Suppressor macrophage treated with lipopolysaccharide for 4 hours (primary cell): ENCODE measurements around the gene EEF2K.
A peak's percentile ranks its signal among the peaks of the same experiment; 100 is the strongest.
"Not testable (repeated sequence)": the region's sequence is repeated elsewhere in the genome, so short reads cannot be mapped to it uniquely, and the experiment has no call there.

Experiments
- DNase-seq: peaks from one replicate; pipeline ENCODE4 v3.0.0-alpha.2; 2020

EEF2K gene

DNA sequence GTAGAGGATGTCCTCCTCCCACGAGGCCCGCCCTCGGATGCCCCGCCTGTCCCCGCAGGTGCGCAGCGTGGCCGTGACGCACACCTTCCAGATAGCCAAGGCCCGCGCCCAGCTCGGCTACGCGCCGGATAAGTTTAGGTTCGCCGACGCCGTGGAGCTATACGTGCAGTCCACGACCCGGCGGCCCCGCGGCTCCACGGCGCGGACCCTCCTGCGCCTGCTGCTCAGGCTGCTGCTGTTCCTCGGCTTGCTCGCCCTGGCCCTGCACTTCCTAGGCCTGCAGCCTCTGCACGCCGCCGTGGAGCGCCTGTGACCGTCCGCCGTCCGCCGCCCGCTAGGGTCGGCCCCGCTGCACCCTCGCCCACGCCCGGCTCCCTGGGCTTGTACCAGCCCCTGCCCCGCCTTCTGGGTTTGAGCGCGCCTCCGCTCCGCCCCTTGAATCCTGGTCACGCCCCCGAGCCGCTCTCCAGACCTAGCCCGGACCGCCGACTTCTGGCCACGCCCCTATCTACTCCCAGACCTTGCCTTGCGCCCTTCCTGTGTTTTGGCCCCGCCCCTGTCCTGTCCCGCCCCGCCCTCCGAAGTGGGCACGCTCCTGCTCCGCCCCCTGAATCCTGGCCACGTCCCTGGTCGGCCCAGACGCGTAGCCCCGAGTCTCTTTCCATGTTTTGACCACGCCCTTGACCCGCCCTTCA is 15.8 kb upstream of the EEF2K start:
- DNase-seq: peak; percentile 100

- peak; percentile 99 for DNase-seq
These were observed 15.1 kb upstream of the EEF2K start for GRCh38 chr16:22190776-22191531.

DNA sequence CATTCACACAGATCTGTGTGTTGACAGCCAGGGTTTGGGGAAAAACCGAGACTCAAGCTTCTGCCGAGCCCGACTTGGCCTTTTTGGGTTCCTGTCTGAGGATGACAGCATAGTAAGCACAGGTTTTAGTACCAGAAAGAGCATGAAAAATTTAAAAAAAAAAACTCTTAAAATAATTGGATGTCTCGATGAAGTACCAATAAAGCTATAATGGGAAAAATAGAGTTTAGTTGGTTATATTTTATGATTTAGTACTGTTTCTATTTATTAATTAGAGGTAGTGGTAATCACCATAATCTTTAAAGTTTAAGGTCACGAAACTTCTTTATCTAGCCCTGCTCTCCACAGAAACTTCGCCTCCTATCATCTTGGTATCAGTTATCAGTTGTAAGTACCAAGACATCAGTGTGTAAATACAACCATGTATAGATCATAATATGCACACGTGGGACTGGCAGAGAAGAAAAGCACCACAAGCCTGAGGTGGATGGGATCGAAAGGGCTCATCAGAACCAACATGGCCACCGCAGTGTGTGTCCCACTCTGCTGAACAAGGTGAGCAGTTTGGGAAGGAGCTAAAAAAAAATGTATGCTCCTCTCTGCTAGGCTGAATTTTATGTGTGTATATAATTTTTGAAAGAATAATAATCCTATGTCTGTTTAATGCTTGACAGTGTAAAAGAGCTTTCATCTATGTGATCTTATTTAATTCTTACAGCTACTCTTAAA is 14.4 kb upstream of the EEF2K start:
- DNase-seq: no peak

GRCh38 chr16:22192261-22193062 is 13.6 kb upstream of the EEF2K start:
- peak; percentile 92 for DNase-seq

DNA sequence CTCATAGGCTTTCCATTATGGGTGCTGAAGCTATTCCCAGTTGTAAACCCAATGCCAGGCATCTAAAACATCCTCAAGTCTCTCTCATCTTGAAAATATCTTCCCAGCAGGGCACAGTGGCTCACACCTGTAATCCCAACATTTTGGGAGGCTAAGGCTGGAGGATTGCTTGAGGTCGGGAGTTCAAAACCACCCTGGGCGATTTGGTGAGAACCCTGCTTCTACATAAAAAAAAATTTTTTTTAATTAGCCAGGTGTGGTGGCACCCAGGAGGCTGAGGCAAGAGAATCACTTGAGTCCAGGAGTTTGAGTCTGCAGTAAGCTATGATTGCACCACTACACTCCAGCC is 13.0 kb upstream of the EEF2K start:
- no peak for DNase-seq

- peak; percentile 49 for DNase-seq
These were observed 11.2 kb upstream of the EEF2K start for GRCh38 chr16:22194707-22195444.

GRCh38 chr16:22195445-22195694 is 10.7 kb upstream of the EEF2K start:
- DNase-seq: no peak

DNA sequence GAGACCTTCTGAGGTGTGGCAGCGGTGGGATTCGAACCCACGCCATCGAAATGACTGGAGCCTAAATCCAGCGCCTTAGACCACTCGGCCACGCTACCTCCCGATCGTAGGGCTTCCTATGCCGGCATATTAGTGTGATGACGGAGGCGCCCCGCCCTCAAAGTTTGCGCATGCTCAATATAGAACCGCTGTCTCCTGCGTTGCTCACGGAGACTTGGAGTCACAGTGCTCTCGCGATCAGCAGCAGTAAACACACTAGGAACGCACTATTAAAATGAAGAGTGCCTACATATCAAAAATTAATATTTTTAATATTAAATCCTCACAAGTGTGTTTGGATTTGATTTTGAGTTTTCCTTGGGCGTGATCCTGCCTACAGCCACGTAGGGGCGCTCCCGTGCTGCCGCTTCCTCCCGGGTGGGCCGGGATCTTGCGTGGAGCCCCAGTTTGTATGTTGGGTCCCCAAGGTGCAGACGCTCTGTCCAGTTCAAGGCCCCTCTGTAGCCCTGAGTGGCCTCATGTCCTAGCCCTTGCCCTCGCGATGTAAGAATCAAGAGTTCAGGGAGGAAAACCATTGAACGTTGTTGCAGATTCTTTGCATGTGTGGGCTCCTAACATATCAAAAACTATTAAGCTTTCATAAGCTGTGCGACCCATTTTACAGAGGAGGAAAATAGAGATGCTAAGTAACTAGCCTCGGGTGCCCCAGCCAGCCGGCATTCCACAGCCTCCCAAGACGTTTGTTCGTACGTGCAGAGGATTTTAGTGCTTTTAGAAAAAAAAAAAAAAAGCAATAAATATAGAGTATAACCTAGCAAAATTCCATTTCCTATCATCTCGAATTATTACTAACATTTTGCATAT is 10.2 kb upstream of the EEF2K start:
- peak; percentile 94 for DNase-seq

DNA sequence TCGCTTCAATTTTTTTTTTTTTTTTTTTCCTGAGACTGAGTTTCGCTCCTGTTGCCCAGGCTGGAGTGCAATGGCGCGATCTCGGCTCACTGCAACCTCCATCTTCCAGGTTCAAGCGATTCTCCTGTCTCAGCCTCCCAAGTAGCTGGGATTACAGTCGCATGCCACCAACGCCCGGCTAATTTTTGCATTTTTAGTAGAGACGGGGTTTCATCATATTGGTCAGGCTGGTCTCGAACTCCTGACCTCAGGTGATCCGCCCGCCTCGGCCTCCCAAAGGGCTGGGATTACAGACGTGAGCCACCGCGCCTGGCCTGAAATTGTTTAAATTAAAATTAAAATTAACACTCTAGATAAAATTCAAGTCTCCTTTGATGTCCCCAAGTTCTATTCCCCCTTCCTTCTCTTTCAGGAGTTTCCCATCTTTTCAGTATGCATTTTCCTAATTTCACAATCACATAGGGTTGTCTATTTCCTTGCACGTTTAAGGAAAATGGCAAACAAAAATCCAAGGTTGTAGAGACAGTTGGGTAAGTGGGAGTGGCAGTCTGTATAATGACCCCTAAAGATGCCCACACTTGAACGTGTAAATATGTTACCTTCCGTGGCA is 9.4 kb upstream of the EEF2K start:
- DNase-seq: not testable (repeated sequence)

GRCh38 chr16:22198547-22199293 is 7.4 kb upstream of the EEF2K start:
- peak; percentile 72 for DNase-seq

- no peak for DNase-seq
These were observed 3.8 kb upstream of the EEF2K start for GRCh38 chr16:22202261-22202637.

DNA sequence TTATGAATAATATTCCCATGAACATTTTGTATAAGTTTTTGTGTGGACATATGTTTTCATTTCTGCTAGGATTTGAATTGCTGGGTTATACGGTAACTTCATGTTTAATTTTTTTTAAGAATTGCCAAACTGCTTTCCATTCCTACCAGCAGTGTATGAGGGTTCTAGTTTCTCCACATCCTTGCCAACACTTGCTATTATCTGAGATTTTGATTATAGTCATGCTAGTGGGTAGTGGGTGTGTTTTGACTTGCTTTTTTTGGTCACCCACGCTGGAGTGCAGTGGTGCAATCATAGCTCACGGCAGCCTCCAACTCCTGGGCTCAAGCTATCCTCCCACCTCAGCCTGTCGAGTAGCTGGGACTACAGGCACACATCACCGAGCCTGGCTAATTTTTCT is 3.0 kb upstream of the EEF2K start:
- DNase-seq: no peak

DNA sequence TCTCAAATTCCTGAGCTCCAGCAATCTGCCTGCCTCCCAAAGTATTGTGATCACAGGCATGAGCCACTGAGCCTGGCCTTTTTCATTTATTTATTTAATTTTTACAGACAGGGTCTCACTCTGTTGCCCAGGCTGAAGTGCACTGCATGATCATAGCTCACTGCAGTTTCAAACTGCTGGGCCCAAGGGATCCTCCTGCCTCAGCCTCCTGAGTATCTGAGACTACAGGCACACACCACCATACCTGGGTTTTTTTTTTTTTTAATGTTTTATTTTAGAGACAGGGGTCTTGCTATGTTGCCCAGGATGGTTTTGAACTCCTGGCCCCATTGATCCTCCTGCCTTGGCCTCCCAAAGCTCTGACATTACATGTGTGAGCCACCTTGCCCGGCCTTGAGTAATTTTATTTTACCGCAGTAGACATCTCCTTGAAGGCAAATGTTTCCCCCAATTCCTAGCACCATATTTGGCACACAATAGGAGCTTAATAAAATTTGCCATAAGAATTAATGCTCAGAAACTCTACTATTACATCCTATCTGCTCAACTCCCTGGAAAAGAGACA is 1.9 kb upstream of the EEF2K start:
- no peak for DNase-seq

DNA sequence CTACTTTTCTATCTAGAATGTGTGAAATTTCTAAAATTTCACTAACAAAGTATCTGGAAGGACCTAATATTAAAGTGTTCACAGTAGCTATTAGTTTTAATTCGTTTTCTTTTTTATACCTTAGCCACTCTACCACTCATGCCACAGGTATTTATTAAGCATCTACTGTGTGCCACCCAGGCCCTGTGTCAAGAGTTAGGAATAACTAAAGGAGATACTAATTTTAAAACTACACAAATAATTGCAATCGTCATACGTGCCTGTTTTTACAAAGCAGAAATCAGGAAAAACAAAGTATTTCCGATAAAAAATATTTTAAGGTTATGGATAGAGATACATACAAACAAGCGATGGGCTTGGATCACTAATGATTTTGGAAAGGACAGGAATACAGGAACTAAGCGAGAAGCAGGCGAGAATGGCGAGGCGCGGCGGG is 483 bp upstream of the EEF2K start:
- DNase-seq: no peak

DNA sequence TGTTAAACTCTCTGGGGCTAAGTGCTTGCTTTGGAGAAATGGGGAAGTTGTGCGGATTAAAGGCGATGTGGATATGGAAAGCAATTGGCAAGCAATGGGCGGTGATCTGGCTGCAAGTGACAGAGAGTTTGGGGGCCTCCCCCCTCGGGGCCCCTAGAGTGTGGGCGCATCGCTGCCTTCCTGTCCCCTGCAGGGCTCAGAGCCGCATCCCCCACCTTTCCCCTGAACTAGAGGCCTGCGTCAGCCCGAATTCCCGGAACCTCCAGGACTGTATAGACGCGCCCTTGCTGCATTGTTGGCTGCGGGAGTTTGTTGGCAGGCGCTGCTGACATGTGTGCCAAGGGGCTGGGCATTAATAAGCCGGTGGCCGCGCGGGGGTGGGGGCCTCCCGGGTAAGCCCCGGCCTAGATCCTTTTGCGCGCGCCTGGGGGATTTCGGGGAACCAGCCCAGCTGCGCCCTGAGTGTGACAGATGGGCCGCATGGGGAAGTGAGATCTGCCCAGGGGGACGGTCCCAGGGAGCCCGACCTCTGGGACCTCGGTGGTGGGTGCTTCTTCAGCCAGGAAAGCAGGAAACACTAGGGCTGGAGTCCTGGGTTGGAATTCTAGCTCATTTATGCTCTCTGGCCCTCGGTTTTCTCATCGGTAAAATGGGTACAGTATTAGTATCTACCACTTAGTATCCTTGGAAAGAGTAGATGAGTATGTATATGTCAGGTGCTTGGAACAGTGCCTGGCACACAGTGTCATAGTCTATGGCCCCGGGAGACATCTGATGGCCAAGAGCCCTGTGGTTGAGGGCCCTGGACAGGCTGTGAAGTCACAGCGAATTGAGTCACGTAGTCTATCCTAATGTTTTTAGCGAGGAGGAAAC is 1.0 kb downstream of the EEF2K start:
- DNase-seq: peak; percentile 94

- DNase-seq: no peak
These were observed 1.8 kb downstream of the EEF2K start for GRCh38 chr16:22207715-22208360.

- DNase-seq: no peak
These were observed 4.2 kb downstream of the EEF2K start for GRCh38 chr16:22210285-22210684.

DNA sequence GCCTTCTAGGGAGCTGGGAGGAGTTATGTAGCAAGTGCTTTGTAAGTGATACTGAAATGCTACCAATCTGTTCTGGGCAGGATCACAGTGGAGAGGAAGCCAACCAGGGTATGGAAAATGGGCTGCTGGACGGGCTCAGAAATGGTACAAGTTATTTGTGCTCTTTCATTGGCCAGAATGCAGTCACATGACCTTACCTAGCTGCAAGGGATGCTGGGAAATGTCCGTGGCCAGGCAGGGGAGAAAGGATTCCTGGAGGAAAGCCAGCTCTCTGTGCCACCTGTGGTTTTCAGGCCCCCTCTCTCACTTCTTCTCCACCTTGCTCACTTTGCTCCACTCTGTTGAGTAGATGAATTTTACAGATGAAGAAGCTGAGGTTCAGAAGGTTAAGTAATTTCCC is 4.8 kb downstream of the EEF2K start:
- DNase-seq: no peak

DNA sequence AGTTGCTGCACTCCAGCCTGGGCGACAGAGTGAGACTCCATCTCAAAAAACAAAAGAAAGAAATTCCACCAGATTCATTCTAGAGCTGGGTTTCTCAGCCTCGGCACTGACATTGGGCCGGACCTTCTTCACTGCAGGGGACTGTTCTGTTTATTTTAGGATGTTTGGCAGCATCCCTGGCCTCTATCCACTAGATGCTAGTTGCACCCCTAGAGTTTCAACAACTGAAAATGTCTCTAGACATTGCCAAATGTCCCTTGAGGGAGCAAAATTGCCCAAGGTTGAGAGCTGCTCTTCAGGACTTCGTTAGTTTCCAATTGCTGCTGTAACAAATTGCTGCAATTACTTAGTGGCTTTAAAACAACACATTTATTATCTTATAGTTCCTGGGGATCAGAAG is 7.2 kb downstream of the EEF2K start:
- DNase-seq: no peak
